B cell (primary cell): ENCODE data around the gene KIF26B. TPM values are rescaled to one million over a fixed set of nuclear protein-coding genes. Genes with fewer than 3 reads are reported as not detected.

Experiments used
- ATAC-seq: fragments of 200-7000 bp; cut with Tn5 transposase; one replicate; pipeline ENCODE4 v1.10.0; 2021; ENCODE audit warnings: low read depth, mild to moderate bottlenecking, moderate number of reproducible peaks, moderate library complexity
- CTCF ChIA-PET: fragments of 350-600 bp; sonication (Branson Sonifier 250); formaldehyde crosslinking; loops from one replicate; lab custom pipeline; 2021; ENCODE audit warnings: antibody characterized with exemption, inconsistent platforms; lab: Charles Lee
- POLR2A ChIA-PET: fragments of 350-600 bp; sonication (Branson Sonifier 250); formaldehyde crosslinking; loops from one replicate; lab custom pipeline; 2021; ENCODE audit warnings: antibody characterized with exemption; lab: Charles Lee
- DNase-seq: peaks from one replicate; pipeline ENCODE4 v3.0.0; 2013
- H2AFZ ChIP-seq: 2 replicates; pipeline ENCODE4 v1.6.1; 2012; ENCODE audit warnings: mild to moderate bottlenecking, low read depth, low read length; ENCODE audit not compliant: insufficient read depth, poor library complexity, severe bottlenecking
- H3K27ac ChIP-seq, 2 donors: 1 replicate in 1 of 2; 2 replicates in 1 of 2; pipeline ENCODE4 v1.5.1; 2012 to 2013; ENCODE audit warnings: low read length in 2 of 2, mild to moderate bottlenecking in 2 of 2, moderate library complexity in 1 of 2
- H3K27me3 ChIP-seq, 4 experiments: fragments of 200-600 bp in 1 of 4; sonication (generic) in 1 of 4; replicated peaks in 1 of 4; 1 replicate in 2 of 4; 2 replicates in 2 of 4; pipeline versions ENCODE4 v1.6.1 to v1.7.0; 2013 to 2016; ENCODE audit warnings: low read length in 3 of 4, mild to moderate bottlenecking in 2 of 4, mixed read lengths in 1 of 4, moderate library complexity in 1 of 4; ENCODE audit not compliant: insufficient read depth in 4 of 4, control insufficient read depth in 3 of 4; ENCODE audit errors: control extremely low read depth in 1 of 4
- H3K36me3 ChIP-seq, 2 experiments: replicated peaks in 1 of 2; 1 replicate in 1 of 2; 2 replicates in 1 of 2; pipeline versions ENCODE4 v1.6.1 to v1.7.1; 2013; ENCODE audit warnings: low read length in 1 of 2; ENCODE audit not compliant: insufficient read depth in 2 of 2, control insufficient read depth in 1 of 2; ENCODE audit errors: control extremely low read depth in 1 of 2, extremely low read depth in 1 of 2
- H3K4me1 ChIP-seq, 2 donors: fragments of 200-600 bp in 1 of 2; sonication (generic) in 1 of 2; 1 replicate in 1 of 2; 2 replicates in 1 of 2; pipeline versions ENCODE4 v1.5.1 to v1.6.1; 2013 to 2017; ENCODE audit warnings: low read length in 2 of 2; ENCODE audit not compliant: control insufficient read depth in 2 of 2, insufficient read depth in 2 of 2
- H3K4me2 ChIP-seq: replicated peaks from 2 replicates; pipeline ENCODE3; 2012; ENCODE audit warnings: mild to moderate bottlenecking, low read depth, low read length; ENCODE audit not compliant: poor library complexity, severe bottlenecking
- H3K4me3 ChIP-seq, 5 experiments: fragments of 200-600 bp in 1 of 5; sonication (generic) in 1 of 5; 1 replicate in 3 of 5; 2 replicates in 2 of 5; pipeline versions ENCODE4 v1.5.1 to v1.7.0; 2011 to 2016; ENCODE audit warnings: low read length in 4 of 5, mild to moderate bottlenecking in 4 of 5, low read depth in 2 of 5, control low read depth in 1 of 5, moderate library complexity in 1 of 5; ENCODE audit not compliant: insufficient read depth in 1 of 5; ENCODE audit errors: control extremely low read depth in 1 of 5, extremely low read depth in 1 of 5
- H3K79me2 ChIP-seq: fragments of 200-600 bp; sonication (generic); one replicate; pipeline ENCODE4 v1.6.0; 2016; ENCODE audit warnings: low read length; ENCODE audit not compliant: control insufficient read depth, insufficient read depth
- H3K9ac ChIP-seq: fragments of 200-600 bp; sonication (generic); 2 replicates; pipeline ENCODE4 v1.6.1; 2017; ENCODE audit warnings: mild to moderate bottlenecking, low read length, moderate library complexity
- H3K9me3 ChIP-seq, 3 donors: one replicate each; pipeline versions ENCODE4 v1.6.1 to v1.7.1; 2013; ENCODE audit warnings: low read length in 2 of 3; ENCODE audit not compliant: control insufficient read depth in 2 of 3, insufficient read depth in 1 of 3; ENCODE audit errors: control extremely low read depth in 1 of 3
- H4K20me1 ChIP-seq: 2 replicates; pipeline ENCODE4 v1.6.0; 2012; ENCODE audit warnings: mild to moderate bottlenecking, low read length; ENCODE audit not compliant: insufficient read depth, control insufficient read depth, poor library complexity, severe bottlenecking
- H3K27ac Mint-ChIP-seq: one replicate; pipeline ENCODE4 v1.8.0; 2021; ENCODE audit warnings: mixed read lengths
- H3K27me3 Mint-ChIP-seq: one replicate; pipeline ENCODE4 v1.8.0; 2021; ENCODE audit warnings: mixed read lengths
- H3K4me1 Mint-ChIP-seq: one replicate; pipeline ENCODE4 v1.8.0; 2021; ENCODE audit warnings: mixed read lengths
- H3K4me3 Mint-ChIP-seq: one replicate; pipeline ENCODE4 v1.8.0; 2021; ENCODE audit warnings: mixed read lengths
- H3K9me3 Mint-ChIP-seq: one replicate; pipeline ENCODE4 v1.8.0; 2022; ENCODE audit warnings: mixed read lengths; ENCODE audit not compliant: insufficient read depth
- CTCF ChIP-seq: fragments of 200-600 bp; IDR thresholded peaks from one replicate; pipeline ENCODE4 v1.8.0; 2022; ENCODE audit warnings: antibody characterized with exemption, mild to moderate bottlenecking
- EZH2 ChIP-seq: IDR thresholded peaks from 2 replicates; pipeline ENCODE4 v1.6.1; 2012; ENCODE audit warnings: borderline replicate concordance, low read depth, mild to moderate bottlenecking, moderate library complexity, low read length; ENCODE audit not compliant: insufficient read depth, poor library complexity, severe bottlenecking
- WGBS: methylation state at CpG from one replicate; pipeline ENCODE4 v1.1.5; 2013; ENCODE audit warnings: missing lambda C conversion rate; ENCODE audit not compliant: insufficient coverage; 5-methylcytosine and 5-hydroxymethylcytosine counted together
- intact Hi-C: fragments of 100-400 bp; cut with micrococcal nuclease; formaldehyde crosslinking; loops from one replicate; pipeline ENCODE4 v1.10.0; 2022
- polyA plus RNA-seq: library from polyadenylated mRNA; depleted of rRNA; stranded (reverse); fragments of >200 nt; gene quantifications from 2 replicates; pipeline ENCODE4 v1.2.3, GENCODE V29; 2012
- total RNA-seq, 2 donors: library from RNA; stranded (reverse); fragments of 120-200 nt in 1 of 2; gene quantifications; 1 replicate in 1 of 2; 2 replicates in 1 of 2; pipeline versions ENCODE4 v1.2.3 to v1.2.4, GENCODE V29; 2013 to 2022

Gene KIF26B
- total and polyA plus RNA-seq, 2 donors (not counting 1 experiment from before 2014, with no cell fraction given) = 0.62 TPM; not detected in 1

DNA sequence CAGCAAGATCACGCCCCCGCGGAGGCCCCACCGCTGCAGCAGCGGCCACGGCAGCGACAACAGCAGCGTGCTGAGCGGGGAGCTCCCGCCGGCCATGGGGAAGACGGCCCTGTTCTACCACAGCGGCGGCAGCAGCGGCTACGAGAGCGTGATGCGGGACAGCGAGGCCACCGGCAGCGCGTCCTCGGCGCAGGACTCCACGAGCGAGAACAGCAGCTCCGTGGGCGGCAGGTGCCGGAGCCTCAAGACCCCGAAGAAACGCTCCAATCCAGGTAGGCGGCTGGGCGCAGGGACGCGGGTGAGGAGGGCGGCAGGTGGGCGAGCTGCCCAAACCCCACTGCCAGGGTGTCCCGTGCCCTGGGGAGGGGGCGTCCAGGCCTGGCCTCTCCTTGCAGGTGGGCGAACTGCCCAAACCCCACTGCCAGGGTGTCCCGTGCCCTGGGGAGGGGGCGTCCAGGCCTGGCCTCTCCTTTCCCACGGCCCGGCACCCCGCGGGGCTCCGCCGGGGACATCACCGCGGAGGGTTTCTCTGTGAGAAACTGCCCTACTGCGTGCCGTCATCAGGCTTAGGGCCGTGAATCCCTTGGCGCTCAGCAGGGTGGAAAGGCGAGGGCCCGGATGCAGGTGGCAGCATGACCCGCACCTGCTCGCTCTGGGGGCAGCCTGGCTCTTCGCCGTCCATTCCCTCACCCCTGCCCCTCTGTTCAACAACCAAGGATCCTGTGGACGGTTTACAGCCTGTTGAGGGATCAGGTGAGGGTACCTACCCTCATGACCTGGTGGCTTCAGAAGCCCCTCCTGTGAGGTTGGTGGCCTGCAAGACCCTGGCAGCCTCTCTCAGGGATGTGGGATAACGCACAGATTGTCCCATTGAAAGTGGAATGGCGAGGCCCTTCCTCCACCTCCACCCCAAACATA is 534.0 kb downstream of the KIF26B start:
- Mint-ChIP-seq H3K27me3 (peaks cover 9% of the 10 kb centered on the region), H3K4me1 (peaks cover 5% of the 10 kb centered on the region), H3K9me3 (no peaks in the 10 kb centered on the region), H3K27ac (no peak overlapping the region), H3K4me3 (no peak overlapping the region)
- ChIA-PET POLR2A (no interaction called here), CTCF (no interaction called here)
- no peak overlapping the region for H3K4me3 ChIP-seq
- ATAC-seq = no peak
- H3K4me2 ChIP-seq = peak overlapping the region; percentile 60
- DNase-seq = no peak
- intact Hi-C loops = no loop called here
- H2AFZ ChIP-seq = no peak overlapping the region
- no peaks in the 10 kb centered on the region for H3K9me3 ChIP-seq
- H3K36me3 ChIP-seq = no peaks in the 10 kb centered on the region
- no peak for TF ChIP-seq CTCF
- no peak for TF ChIP-seq EZH2
- WGBS = 88% methylated on average over 63 of the region's 63 CpGs
- no peaks in the 10 kb centered on the region for H4K20me1 ChIP-seq
- peaks cover 6 to 10% of the 10 kb centered on the region in 2 donors for H3K4me1 ChIP-seq
- H3K9ac ChIP-seq = no peak overlapping the region
- H3K27ac ChIP-seq = no peak overlapping the region
- H3K27me3 ChIP-seq = peaks cover 0 to 2% (median under 1%) of the 10 kb centered on the region in 4 experiments
- no peaks in the 10 kb centered on the region for H3K79me2 ChIP-seq

GRCh38 chr1:245690156-245690690 is 535.4 kb downstream of the KIF26B start:
- H3K79me2 ChIP-seq = no peaks in the 10 kb centered on the region
- 38% methylated on average over 5 of the region's 9 CpGs for WGBS
- intact Hi-C loops = no loop called here
- ATAC-seq = no peak
- no peak overlapping the region for H3K4me3 ChIP-seq
- Mint-ChIP-seq H3K4me3 (no peak overlapping the region), H3K4me1 (peaks cover 5% of the 10 kb centered on the region), H3K27me3 (peaks cover 9% of the 10 kb centered on the region), H3K9me3 (no peaks in the 10 kb centered on the region), H3K27ac (no peak overlapping the region)
- DNase-seq = no peak
- H3K9ac ChIP-seq = no peak overlapping the region
- ChIA-PET POLR2A (no interaction called here), CTCF (no interaction called here)
- TF ChIP-seq EZH2 = no peak
- no peak for TF ChIP-seq CTCF
- H2AFZ ChIP-seq = no peak overlapping the region
- no peak overlapping the region for H3K4me2 ChIP-seq
- H3K27me3 ChIP-seq = peaks cover 0 to 2% (median under 1%) of the 10 kb centered on the region in 4 experiments
- H3K4me1 ChIP-seq = peaks cover 6 to 10% of the 10 kb centered on the region in 2 donors
- no peaks in the 10 kb centered on the region for H3K9me3 ChIP-seq
- no peaks in the 10 kb centered on the region for H3K36me3 ChIP-seq
- H3K27ac ChIP-seq = no peak overlapping the region
- no peaks in the 10 kb centered on the region for H4K20me1 ChIP-seq
